Transverse colon (tissue), 4 donors: ENCODE results near the gene VPS4B. TPM values are rescaled to one million over a fixed set of nuclear protein-coding genes. Genes with fewer than 3 reads are reported as not detected.

Source experiments
- DNase-seq: peaks from one replicate; pipeline ENCODE4 v3.0.0-alpha.2; 2019
- H3K27ac ChIP-seq, 4 donors: fragments of 200-600 bp; sonication (generic); 2 replicates each; pipeline ENCODE4 v1.5.1; 2016 to 2018; ENCODE audit warnings: inconsistent platforms in 4 of 4
- H3K27me3 ChIP-seq: fragments of 200-600 bp; sonication (generic); 2 replicates; pipeline ENCODE4 v1.5.1; 2017; ENCODE audit warnings: inconsistent platforms
- H3K36me3 ChIP-seq, 4 donors: fragments of 200-600 bp; sonication (generic); 2 replicates each; pipeline ENCODE4 v1.5.1; 2017 to 2019; ENCODE audit warnings: inconsistent platforms in 4 of 4
- H3K4me1 ChIP-seq, 4 donors: fragments of 200-600 bp; sonication (generic); 2 replicates each; pipeline ENCODE4 v1.5.1; 2017 to 2020; ENCODE audit warnings: inconsistent platforms in 4 of 4
- H3K4me3 ChIP-seq, 4 donors: fragments of 200-600 bp; sonication (generic); 1 replicate in 1 of 4; 2 replicates in 3 of 4; pipeline versions ENCODE4 v1.5.1 to v1.6.1; 2017 to 2019; ENCODE audit warnings: inconsistent platforms in 4 of 4
- H3K9me3 ChIP-seq, 2 donors: fragments of 200-600 bp; sonication (generic); 2 replicates each; pipeline ENCODE4 v1.5.1; 2017 to 2019; ENCODE audit warnings: inconsistent platforms in 2 of 2
- CTCF ChIP-seq, 5 experiments: fragments of 200-600 bp in 3 of 5; fragments of 450-650 bp in 2 of 5; sonication (generic) in 3 of 5; IDR thresholded peaks; 1 replicate in 2 of 5; 2 replicates in 3 of 5; pipeline ENCODE4 v1.5.1; 2016 to 2017; ENCODE audit warnings: antibody characterized with exemption in 5 of 5, inconsistent platforms in 3 of 5, mild to moderate bottlenecking in 2 of 5, moderate library complexity in 1 of 5
- EP300 ChIP-seq: sonication (generic); formaldehyde crosslinking; IDR thresholded peaks from one replicate; pipeline ENCODE4 v1.6.1; 2017; ENCODE audit warnings: antibody characterized with exemption, low read depth
- POLR2A ChIP-seq: fragments of 450-650 bp; IDR thresholded peaks from one replicate; pipeline ENCODE4 v1.6.1; 2016; ENCODE audit warnings: antibody characterized with exemption, mild to moderate bottlenecking, moderate library complexity
- POLR2AphosphoS5 ChIP-seq, 3 donors: sonication (generic); formaldehyde crosslinking; IDR thresholded peaks; one replicate each; pipeline ENCODE4 v1.6.1; 2016; ENCODE audit warnings: antibody characterized with exemption in 3 of 3
- WGBS, 2 donors: methylation state at CpG; one replicate each; pipeline ENCODE4 v1.1.5; 2018; ENCODE audit warnings: low coverage in 1 of 2; 5-methylcytosine and 5-hydroxymethylcytosine counted together
- in situ Hi-C, 4 donors: fragments of 200-750 bp; cut with MboI; loops; one replicate each; pipeline versions ENCODE4 v1.15.0 to v1.15.1; 2017; ENCODE audit warnings: low sequenced_read_pairs in 3 of 4, low pct_ligation_motif_present in 1 of 4, low pct_unique_long_range_greater_than_20kb in 1 of 4
- intact Hi-C: fragments of 100-400 bp; cut with DNase I; formaldehyde crosslinking; loops from one replicate; pipeline ENCODE4 v1.15.1; 2023; ENCODE audit warnings: low total_unique reads
- total RNA-seq, 4 donors: library from RNA; depleted of rRNA; stranded (reverse); fragments of >200 nt; gene quantifications; one replicate each; pipeline ENCODE4 v1.1.0, GENCODE V29; 2016

The VPS4B gene
- total RNA-seq, 4 donors from 2014 or later = 40.4 to 122 (median 63.3) TPM

GRCh38 chr18:63451799-63452660 is 29.8 kb upstream of the VPS4B start:
- H3K27ac ChIP-seq = peak overlapping the region; percentile 62 to 81 (median 74)
- DNase-seq = peak; percentile 66
- H3K4me3 ChIP-seq = no peak overlapping the region
- H3K27me3 ChIP-seq = no peaks in the 10 kb centered on the region
- in situ Hi-C loops (no loop called here), intact Hi-C loops (no loop called here)
- no peaks in the 10 kb centered on the region for H3K9me3 ChIP-seq
- TF ChIP-seq POLR2A (no peak), EP300 (peak; percentile 58), CTCF (IDR thresholded peaks at IDR 0.05) (no peak), POLR2AphosphoS5 (IDR thresholded peaks at IDR 0.05) (peak in 2 of 3 donors; percentile 35 to 46)
- no peaks in the 10 kb centered on the region for H3K36me3 ChIP-seq
- 23 to 33% methylated on average over 3 to 9 of the region's 9 CpGs for WGBS, 2 donors
- peaks cover 14 to 43% (median 21%) of the 10 kb centered on the region in 4 donors for H3K4me1 ChIP-seq

DNA sequence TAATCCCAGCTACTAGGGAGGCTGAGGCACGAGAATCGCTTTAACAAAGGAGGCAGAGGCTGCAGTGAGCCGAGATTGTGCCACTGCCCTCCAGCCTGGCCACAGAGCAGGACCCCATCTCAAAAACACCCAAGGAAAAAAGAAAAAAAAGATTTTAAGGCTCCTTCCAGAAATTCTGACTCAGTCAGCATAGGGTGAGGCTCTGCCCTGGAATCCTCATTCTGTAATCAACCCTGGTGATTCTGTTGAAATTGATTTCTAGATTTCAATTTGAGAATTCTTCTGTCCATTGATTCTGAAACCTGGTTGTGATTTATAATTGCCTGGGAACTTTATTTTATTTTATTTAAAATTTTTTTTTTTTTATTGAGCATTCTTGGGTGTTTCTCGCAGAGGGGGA is 27.1 kb upstream of the VPS4B start:
- in situ Hi-C loops = loop anchor here (25.0 kb wide), 4 partner anchors 112 to 737 kb away; partner anchors contain the start of gene PHLPP1 (in 1 of the 4)
- H3K9me3 ChIP-seq = no peaks in the 10 kb centered on the region
- no peak for DNase-seq
- no peak overlapping the region for H3K4me3 ChIP-seq
- WGBS, 2 donors = 75 to 93% methylated on average over 1 to 4 of the region's 4 CpGs
- H3K4me1 ChIP-seq = peaks cover 19 to 41% (median 21%) of the 10 kb centered on the region in 4 donors
- intact Hi-C loops = loop anchor here (10.0 kb wide), 1 partner anchor 435 kb away; no protein-coding TSS in a partner anchor
- no peaks in the 10 kb centered on the region for H3K27me3 ChIP-seq
- no peaks in the 10 kb centered on the region for H3K36me3 ChIP-seq
- no peak overlapping the region for H3K27ac ChIP-seq
- no peak for TF ChIP-seq POLR2A
- no peak for TF ChIP-seq EP300
- TF ChIP-seq CTCF (IDR thresholded peaks at IDR 0.05) = no peak
- no peak for TF ChIP-seq POLR2AphosphoS5 (IDR thresholded peaks at IDR 0.05)

DNA sequence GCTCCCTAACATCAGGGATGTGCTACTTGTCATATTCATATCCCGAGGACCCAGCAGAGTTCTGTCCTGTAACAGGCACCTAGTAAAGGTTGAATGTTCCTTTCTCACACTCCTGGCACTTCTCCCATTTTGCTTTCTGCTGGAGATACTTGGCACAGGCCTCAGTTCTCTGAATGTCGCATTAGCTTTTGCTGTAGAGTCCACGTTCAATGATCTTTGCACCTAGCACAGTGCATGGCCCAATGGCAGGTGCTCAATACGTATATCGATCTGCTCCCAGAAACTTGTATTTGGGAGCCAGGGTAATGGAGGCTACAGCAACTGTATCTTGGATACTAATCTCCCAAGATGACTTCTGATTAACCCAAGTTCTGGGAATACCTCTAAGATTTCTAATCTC is 24.8 kb upstream of the VPS4B start:
- H3K27ac ChIP-seq = no peak overlapping the region
- no peak overlapping the region for H3K4me3 ChIP-seq
- in situ Hi-C loops = loop anchor here (25.0 kb wide), 4 partner anchors 110 to 735 kb away; partner anchors contain the start of gene PHLPP1 (in 1 of the 4)
- intact Hi-C loops = loop anchor here (10.0 kb wide), 1 partner anchor 432 kb away; no protein-coding TSS in a partner anchor
- TF ChIP-seq EP300 (no peak), POLR2A (no peak), POLR2AphosphoS5 (IDR thresholded peaks at IDR 0.05) (no peak), CTCF (IDR thresholded peaks at IDR 0.05) (no peak)
- no peaks in the 10 kb centered on the region for H3K9me3 ChIP-seq
- no peak for DNase-seq
- 87 to 100% methylated on average over 1 to 5 of the region's 5 CpGs for WGBS, 2 donors
- H3K4me1 ChIP-seq = peaks cover 6 to 22% (median 9%) of the 10 kb centered on the region in 4 donors
- H3K36me3 ChIP-seq = no peaks in the 10 kb centered on the region
- H3K27me3 ChIP-seq = no peaks in the 10 kb centered on the region

GRCh38 chr18:63446266-63446665 is 24.0 kb upstream of the VPS4B start:
- Histone ChIP-seq H3K36me3 (no peaks in the 10 kb centered on the region), H3K27ac (no peak overlapping the region), H3K4me3 (no peak overlapping the region), H3K4me1 (peaks cover 0 to 14% (median 4%) of the 10 kb centered on the region in 4 donors), H3K9me3 (no peaks in the 10 kb centered on the region), H3K27me3 (no peaks in the 10 kb centered on the region)
- 88 to 92% methylated on average over 2 to 3 of the region's 3 CpGs for whole genome bisulfite sequencing, 2 donors
- no peak for TF ChIP-seq EP300
- TF ChIP-seq POLR2AphosphoS5 (IDR thresholded peaks at IDR 0.05) = no peak
- no peak for TF ChIP-seq POLR2A
- TF ChIP-seq CTCF (IDR thresholded peaks at IDR 0.05) = no peak
- intact Hi-C loops (loop anchor here (10.0 kb wide), 1 partner anchor 431 kb away; no protein-coding TSS in a partner anchor), in situ Hi-C loops (loop anchor here (25.0 kb wide), 4 partner anchors 109 to 734 kb away; partner anchors contain the start of gene PHLPP1 (in 1 of the 4))
- no peak for DNase-seq
